DMS79 treated with DMSO at 0.1 percent for 48 hours (cell line): ENCODE results near the gene FCRL5.

ENCODE experiments used
- DNase-seq: peaks from one replicate; lab custom pipeline; 2025; lab: John Stamatoyannopoulos, UW

FCRL5 gene

DNA sequence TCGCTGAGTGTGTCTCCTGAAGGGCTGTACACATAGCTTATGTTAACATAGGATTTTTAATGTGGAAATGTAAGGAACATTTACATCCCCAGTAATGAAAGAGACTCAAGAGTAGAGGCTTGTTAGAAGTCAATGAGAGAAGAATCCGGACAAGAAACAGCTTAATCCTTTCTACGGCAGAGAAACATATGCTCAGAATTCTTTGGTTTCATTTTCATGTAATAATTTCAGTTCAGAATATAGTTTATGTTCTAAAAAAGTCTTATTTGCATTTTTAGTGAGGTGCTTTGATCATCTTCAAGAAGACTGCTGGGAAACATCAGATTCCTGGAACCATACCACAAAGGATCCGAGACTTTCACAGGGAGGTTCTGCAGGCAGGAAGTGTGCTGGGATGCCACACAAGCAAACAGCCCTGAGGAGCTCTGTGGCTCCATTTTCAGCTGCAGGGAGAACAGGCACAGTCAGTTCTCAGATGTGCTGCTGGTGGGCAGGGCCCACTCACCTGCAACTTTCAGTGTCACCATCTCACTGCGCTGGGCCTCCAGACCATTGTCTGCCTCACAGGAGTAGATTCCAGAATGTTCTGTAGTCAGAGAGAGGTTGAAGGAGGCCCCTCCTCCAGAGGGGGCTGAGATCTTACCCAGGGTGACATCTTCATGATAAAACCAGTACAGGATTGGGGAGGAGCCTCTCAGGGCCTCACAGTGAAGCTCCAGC is 28.4 kb downstream of the FCRL5 start:
- DNase-seq: no peak

- DNase-seq: no peak
These were observed 31.3 kb downstream of the FCRL5 start for GRCh38 chr1:157521056-157521455.

DNA sequence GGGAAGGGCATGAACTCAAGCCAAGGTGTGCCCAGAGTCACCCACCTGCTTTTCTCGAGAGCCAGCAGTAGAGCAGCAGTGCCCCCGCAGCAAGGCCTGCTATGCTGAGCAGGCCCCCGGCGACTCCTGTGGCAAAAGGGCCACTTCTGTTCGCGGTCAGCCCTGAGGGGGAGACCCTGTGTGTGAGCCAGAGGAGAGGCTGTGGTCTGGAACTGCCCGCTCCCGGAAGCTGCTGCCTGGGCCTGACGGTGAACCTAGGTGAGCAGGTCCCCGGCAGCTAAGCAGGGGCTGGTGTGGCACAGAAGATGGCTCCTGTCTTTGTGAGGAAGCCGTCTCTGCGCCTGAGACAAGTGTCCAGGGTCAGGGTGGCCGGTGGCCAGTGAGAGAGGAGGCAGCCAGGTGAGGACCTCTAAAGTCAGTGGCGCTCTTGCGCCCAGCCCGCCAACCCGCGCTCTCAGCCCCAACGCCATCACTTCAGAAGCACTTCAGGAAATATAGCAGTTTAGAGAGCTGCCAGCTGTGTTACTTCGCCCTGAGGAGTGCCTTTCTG is 31.9 kb downstream of the FCRL5 start:
- no peak for DNase-seq

GRCh38 chr1:157519451-157519850 is 32.9 kb downstream of the FCRL5 start:
- DNase-seq: no peak

DNA sequence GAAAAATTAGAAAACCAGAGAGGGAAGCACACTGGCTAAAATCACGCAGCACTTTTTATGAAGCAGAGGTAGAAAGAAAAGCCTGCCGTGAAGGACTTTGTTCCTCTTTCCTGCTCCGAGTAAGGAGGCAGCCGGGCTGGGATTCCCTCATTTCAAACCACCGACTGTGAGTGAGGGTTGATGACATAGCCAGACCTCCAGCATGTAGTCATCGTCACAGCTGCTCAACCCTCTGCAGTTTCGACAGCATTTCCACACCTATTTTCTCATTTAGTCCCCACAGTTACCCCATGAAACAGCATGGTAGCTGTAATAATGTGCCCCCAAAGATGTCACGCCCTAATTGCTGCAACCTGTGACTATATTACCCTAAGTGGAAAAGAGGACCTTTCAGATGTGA is 35.3 kb downstream of the FCRL5 start:
- DNase-seq: no peak

DNA sequence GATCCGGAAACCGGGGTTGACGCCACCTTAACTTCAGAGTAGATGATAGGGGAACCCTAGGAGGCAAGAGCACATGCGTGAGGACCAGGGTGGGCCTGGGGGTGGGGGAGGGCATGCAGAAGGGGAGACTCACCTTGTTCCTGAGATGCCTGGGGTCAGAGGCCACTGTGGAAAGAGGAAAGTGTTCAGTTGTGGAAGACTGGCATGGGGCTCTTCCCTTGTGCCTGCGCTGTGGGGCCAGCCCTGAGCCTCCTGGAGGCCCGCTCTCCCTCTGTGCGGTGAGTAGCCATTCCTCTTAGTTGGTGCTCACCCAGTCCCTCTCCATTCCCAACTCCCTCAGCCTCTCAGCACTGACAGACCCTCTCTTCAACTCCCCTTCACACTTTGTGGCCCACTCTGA is 36.6 kb downstream of the FCRL5 start:
- no peak for DNase-seq

DNA sequence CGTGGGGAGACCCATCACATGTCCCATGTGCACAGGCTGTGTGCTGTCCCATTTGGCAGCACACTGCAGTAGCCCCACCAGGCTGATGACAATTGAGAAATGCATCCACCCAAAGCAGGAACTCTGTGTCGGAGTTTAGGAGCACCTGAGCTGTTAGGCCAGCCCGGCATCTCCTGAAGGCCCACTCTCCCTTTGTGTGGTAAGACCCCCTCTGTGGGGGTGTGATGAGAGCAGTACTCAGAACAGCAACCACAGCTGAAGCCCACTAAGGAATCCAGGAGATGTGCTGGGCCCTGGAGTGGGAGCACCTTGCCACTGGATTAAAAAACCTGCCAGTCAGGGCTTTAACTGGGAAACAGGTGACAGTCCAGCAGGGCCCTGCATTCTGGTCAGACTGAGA is 37.2 kb downstream of the FCRL5 start:
- no peak for DNase-seq

DNA sequence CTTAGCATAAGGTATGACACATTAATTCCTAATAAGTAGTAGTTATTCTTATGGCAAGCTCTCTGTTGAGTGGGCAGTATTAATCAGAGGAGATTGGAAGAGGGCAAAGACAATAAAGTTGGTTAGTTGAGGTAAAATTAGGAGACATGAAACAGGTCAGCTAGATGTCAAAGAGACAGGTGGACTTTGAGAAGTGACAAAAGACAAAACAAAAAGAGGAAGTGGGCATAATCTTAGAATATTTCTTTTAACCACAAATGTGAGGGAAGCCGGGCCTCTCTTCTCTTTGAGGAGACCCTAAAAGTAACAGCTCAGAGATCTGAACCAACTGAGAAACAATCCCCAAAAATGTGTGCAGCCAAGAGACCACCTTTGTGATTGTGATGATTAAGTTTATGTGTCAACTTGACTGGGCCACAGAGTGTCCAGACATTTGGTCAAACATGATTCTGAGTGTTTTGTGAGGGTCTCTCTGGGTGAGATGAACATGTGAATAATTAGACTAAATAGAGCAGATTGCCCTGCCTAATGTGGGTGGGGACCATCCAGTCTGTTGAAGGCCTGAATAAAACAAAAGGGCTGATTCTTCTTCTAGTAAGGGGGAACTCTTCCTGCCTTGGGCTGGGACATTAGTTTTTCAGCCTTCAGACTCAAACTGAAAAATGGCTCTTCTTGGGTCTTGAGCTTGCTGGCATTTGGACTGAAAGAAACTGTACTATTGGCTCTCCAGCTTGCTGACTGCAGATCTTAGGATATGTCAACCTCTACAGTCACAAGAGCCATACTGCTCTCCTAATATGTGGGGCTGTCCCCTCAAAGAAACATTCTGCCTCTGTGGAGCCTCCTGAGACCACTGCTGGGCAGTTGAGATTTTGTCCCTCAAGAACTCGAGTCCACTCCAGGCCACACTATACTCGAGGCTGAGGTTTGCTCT is 40.0 kb downstream of the FCRL5 start:
- DNase-seq: no peak

- no peak for DNase-seq
These were observed 42.6 kb downstream of the FCRL5 start for GRCh38 chr1:157509546-157510232.

DNA sequence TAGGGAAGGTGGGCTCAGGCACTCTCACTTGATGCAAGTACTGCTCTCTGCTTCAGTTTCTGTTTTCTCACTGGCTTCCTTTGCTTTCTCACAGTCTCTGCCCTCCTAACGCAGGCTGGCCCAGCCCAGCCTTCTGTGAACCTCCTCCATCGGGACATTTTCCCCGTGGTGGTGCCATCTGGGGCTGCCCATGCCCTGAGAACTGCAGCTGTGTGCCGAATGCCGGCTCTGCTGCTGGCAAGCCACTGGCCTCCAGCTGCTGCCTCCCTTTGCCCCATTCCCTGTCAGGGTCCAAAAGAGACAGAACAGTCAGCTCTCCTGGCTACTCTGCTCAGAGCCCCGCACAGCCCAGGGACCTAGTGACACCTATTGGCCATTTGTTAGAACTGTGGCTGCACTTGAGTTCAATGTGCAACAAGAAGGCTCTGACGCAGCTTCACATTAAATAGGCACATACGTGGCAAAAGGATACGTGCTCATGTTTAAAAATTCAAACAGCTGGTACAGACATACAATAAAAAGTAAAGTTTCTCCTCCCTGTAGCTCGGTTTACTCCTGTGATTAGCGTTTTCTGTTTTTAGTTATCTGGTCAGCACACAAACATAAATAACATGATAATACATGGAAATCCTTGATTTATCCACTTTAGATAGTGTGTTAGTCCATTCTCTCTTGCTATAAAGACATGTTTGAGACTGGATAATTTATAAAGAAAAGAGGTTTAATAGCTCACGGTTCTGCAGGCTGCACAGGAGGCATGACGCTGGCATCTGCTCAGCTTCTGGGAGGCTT is 46.6 kb downstream of the FCRL5 start:
- no peak for DNase-seq

GRCh38 chr1:157504646-157505045 is 47.7 kb downstream of the FCRL5 start:
- DNase-seq: no peak

- no peak for DNase-seq
These were observed 52.8 kb downstream of the FCRL5 start for GRCh38 chr1:157499521-157499920.

GRCh38 chr1:157498736-157499090 is 53.6 kb downstream of the FCRL5 start:
- no peak for DNase-seq

GRCh38 chr1:157497987-157498735 is 54.2 kb downstream of the FCRL5 start:
- DNase-seq: no peak

- DNase-seq: no peak
These were observed 55.0 kb downstream of the FCRL5 start for GRCh38 chr1:157497284-157497683.

- peak; percentile 7 for DNase-seq
These were observed 56.2 kb downstream of the FCRL5 start for GRCh38 chr1:157496121-157496526.

DNA sequence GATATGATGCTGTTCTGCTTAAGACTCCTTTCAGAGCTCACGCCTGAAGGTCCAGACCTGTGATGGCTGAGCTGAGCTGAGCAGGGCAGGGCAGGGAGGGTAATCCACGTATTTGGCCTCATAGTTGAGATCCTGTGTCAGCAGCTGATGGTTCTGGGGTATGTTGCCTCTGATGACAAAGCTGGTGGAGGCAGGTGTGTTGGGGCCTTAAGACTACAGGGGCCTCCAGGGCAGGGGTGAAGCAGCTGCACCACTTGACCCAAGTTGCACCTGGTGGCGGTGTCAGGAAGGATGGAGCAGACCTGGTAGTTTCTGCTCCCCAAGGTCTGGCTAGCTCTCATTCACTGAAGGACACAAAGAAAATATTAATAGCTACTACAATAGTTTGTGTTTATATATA is 57.0 kb downstream of the FCRL5 start:
- DNase-seq: no peak

DNA sequence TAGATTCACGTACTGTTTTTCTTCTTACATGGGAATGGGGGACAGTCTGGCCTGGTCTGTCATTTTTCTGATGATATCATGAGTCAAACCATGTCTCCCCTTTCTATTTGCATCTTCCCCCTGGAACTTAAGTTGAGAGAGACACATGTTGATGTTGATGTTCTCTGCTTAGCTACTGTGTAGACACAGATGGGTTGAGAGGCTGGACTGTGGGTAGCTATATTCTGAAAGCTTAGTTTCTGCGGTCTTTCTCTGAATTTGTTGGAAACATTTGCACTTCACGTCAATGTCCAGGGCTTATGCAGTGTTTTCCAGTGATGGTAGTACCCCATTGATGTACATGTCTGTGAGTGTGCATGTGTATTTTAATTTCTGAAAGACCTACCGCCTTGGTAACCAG is 58.2 kb downstream of the FCRL5 start:
- no peak for DNase-seq

- no peak for DNase-seq
These were observed 61.7 kb downstream of the FCRL5 start for GRCh38 chr1:157490467-157491165.

DNA sequence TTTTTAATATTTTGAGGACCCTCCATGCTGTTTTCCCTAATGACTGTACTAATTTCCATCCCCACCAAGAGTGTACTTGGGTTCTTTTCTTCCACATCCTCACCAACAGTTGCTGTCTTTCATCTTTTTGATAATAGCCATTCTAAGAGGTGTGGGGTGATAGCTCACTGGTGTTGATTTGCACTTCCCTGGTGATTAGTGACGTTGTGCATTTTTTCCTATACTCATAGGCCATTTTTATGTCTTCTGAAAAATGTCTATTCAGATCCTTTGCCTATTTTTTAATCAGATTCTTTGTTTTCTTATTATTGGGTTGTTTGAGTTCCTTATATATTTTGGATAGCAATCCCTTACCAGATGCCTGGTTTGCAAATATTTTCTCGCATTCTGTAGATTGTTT is 64.2 kb downstream of the FCRL5 start:
- no peak for DNase-seq
